Neuron (in vitro differentiated cells): ENCODE data around the gene KCNV2.

Experiments used
- H2AFZ ChIP-seq: one replicate; pipeline ENCODE4 v1.6.1; 2013; ENCODE audit warnings: low read depth, mild to moderate bottlenecking, inconsistent platforms, low read length, moderate library complexity
- H3K27me3 ChIP-seq: one replicate; pipeline ENCODE4 v1.6.1; 2013; ENCODE audit warnings: low read length; ENCODE audit not compliant: insufficient read depth
- H3K36me3 ChIP-seq: one replicate; pipeline ENCODE4 v1.6.1; 2013; ENCODE audit warnings: low read length; ENCODE audit not compliant: insufficient read depth
- H3K4me1 ChIP-seq: one replicate; pipeline ENCODE4 v1.6.1; 2013; ENCODE audit warnings: low read length; ENCODE audit not compliant: insufficient read depth
- H3K4me3 ChIP-seq: 2 replicates; pipeline ENCODE4 v1.5.1; 2013; ENCODE audit warnings: mild to moderate bottlenecking, low read length, moderate library complexity
- H3K9me3 ChIP-seq: one replicate; pipeline ENCODE4 v1.6.1; 2013; ENCODE audit warnings: low read length

KCNV2 gene

DNA sequence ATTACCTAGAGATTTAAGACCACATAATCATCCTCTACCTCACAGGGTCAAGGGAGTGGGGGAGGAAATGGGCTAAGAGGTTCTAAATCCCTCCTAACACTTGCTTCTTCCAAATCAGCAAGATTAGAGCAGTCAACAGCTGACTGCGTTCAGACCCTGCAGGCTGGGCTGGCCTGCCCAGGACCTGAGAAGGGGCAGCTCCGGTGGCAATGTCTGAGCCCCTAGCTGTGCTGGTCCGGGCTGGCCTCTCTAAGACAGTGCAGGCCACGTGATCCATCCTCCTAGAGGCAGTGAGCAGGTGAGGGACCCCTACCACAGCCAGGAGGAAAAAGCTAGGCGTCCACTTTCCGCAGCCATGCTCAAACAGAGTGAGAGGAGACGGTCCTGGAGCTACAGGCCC is at the start of gene KCNV2:
Gene KCNV2, plus strand, starts transcription at position 126 of the 400 bp plus-strand sequence. Its CDS starts 230 bp downstream, at position 356.
- Histone ChIP-seq H2AFZ (no peak within 1 kb of the TSS), H3K4me1 (no peaks in the 10 kb centered on the region), H3K36me3 (peaks cover 3% of the 10 kb centered on the region), H3K4me3 (no peak within 1 kb of the TSS), H3K9me3 (peaks cover 12% of the 10 kb centered on the region), H3K27me3 (no peaks in the 10 kb centered on the region)

DNA sequence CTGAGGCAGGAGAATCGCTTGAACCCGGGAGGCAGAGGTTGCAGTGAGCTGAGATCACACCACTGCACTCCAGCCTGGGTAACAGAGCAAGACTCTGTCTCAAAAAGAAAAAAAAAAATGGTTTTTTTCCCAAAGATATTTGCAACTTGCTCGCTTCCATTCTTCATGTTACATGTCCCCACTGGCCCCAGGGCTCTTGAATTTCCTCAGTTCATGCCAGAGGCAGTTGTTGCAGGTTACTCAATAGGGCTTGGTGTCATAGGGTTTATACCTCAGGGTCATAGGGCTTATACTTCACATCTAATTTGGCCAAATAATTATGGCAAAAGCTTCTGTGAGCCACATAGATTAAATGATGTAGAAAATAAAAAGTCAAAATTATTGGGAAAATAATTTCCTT is 44.1 kb upstream of the KCNV2 start:
- Histone ChIP-seq H3K27me3 (no peaks in the 10 kb centered on the region), H3K4me3 (no peak overlapping the region)

DNA sequence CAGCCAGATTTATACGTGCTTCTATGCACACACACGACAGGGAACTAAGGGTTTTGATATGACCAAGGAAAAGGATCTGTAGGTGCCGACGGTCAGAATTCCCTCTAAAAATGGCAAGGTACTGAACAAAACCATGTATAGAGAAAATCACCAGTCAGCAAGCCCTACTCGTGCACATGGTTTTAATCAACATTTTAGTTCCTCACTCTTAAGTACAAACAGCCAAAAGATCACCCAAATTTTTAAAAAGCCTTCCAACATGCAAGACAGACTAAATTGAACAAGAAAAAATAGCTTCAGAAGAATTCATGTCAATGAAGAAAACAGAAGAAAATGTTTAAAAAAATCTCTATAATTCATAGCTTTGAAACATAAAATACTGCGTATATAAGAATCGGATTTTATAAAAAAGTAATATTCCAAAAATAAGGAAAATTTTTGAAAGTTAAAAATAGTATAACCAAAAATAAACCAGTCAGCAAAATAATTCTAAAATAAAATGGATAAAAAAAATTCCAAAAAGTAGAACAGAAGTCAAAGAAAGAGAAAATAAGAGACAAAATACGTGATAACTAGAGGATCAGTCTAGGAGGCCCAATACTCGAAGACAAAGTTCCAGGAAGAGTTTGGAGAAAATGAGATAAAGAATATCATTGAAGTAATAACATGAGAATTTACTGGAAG is 43.0 kb upstream of the KCNV2 start:
- Histone ChIP-seq H2AFZ (no peak overlapping the region), H3K9me3 (no peaks in the 10 kb centered on the region), H3K4me3 (no peak overlapping the region), H3K4me1 (no peaks in the 10 kb centered on the region), H3K27me3 (no peaks in the 10 kb centered on the region), H3K36me3 (no peaks in the 10 kb centered on the region)

More for the DNA sequence above, 44.1 kb upstream of the KCNV2 start:
- H3K9me3 ChIP-seq, result no peaks in the 10 kb centered on the region
- no peaks in the 10 kb centered on the region for H3K4me1 ChIP-seq
- H2AFZ ChIP-seq, result no peak overlapping the region
- no peaks in the 10 kb centered on the region for H3K36me3 ChIP-seq

DNA sequence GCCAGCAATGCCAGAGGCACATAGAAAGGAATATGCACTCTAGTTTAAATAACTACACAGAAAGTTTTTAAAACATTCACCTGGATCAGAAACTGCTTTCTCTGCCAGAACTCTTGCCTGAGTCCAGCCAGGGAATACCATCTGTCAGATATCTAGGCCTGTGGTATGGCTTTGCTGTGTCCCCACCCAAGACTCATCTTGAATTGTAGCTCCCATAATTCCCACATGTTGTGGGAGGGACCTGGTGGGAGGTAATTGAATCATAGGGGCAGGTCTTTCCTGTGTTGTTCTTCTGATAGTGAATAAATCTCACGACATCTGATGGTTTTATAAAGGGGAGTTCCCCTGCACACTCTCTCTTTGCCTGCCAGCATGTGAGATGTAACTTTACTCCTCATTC is 41.5 kb upstream of the KCNV2 start:
- no peaks in the 10 kb centered on the region for H3K4me1 ChIP-seq

DNA sequence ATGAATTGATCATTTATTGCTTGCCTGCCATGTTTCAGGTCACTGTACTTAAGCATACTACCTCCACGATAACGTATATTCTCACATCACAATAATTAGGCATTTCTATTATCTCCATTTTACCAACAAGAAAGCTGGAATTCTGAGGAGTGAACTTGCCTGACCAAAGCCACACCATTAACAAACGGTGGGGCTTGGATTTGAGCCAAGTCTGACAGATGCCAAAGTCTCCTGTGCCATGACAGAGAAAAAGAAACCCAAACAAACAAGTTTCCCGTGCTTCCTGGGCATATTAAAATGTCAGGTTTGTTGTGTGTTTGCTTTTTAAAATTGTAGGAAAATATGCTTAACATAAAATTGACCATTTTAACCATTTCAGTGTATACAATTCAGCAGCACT is 40.8 kb upstream of the KCNV2 start:
- no peaks in the 10 kb centered on the region for H3K4me1 ChIP-seq
- no peak overlapping the region for H3K4me3 ChIP-seq
- H3K9me3 ChIP-seq, result no peaks in the 10 kb centered on the region
- H3K27me3 ChIP-seq, result no peaks in the 10 kb centered on the region
- H3K36me3 ChIP-seq, result no peaks in the 10 kb centered on the region
- H2AFZ ChIP-seq, result no peak overlapping the region

More for the DNA sequence above, 41.5 kb upstream of the KCNV2 start:
- Histone ChIP-seq H3K27me3 (no peaks in the 10 kb centered on the region), H3K9me3 (no peaks in the 10 kb centered on the region), H3K36me3 (no peaks in the 10 kb centered on the region), H3K4me3 (no peak overlapping the region), H2AFZ (no peak overlapping the region)

DNA sequence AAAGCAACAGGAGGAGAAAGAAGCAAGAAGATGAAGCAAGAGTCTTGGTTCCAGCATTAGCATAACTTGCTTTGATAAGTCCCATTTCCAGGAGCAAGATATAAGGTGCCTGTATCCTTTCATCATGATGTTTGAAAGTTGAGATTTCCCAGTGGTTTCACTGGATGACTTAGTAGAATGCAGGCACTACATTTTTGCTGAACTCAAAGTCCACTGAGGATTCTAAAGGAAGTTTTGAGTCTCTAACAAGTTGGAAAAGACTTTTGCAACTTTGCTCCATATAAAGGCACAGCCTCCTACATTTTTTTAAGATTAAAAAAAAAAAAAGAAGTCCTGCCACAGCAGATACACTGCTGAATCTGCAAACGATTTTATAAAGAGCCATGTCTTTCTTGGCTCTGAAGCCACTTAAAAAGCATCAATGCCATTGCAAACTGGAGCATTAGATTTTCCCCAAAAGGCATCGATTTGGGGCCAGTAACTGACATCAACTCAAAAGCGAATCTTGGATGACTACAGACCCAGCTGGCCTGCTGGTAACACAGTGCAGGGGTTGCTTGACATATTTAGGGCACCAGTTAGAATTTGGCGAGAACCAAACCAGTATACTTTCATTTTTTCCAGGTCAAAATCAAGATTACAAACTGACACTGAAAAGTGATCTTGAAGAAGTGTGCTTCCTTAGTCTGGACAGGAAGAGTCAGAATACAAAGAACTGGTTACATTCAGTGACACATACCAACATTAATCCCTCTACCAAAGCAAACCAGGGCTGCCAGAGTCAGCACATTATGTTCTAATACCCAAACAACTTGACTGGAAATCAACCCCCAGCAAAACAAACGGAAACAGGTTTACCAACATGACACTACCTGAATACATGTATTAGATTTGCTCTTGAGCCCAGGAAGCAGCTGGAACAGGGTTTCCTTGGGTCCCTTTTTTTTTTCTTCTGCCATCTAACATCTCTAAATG is 39.1 kb upstream of the KCNV2 start:
- H3K4me3 ChIP-seq, result no peak overlapping the region
- no peak overlapping the region for H2AFZ ChIP-seq
- no peaks in the 10 kb centered on the region for H3K36me3 ChIP-seq
- H3K27me3 ChIP-seq, result no peaks in the 10 kb centered on the region
- H3K9me3 ChIP-seq, result no peaks in the 10 kb centered on the region
- H3K4me1 ChIP-seq, result no peaks in the 10 kb centered on the region

DNA sequence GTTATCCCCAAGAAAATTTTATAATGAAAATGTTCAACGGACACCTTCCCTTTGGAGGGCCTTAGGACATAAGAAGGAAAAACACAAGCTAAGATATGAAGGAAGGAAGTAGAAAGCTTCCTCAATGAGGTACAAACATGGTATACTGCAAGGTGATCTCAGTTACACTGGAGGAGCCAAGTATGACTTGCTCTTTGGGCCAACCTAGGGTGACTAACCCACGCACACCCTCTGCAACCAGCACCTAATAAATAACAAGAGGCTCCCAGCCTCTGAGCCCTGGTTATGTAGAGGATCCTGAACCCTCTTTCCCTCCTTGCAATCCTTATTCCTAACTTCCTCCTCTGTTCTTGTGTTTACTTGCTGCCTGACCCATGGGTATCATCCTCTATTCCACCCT is 38.3 kb upstream of the KCNV2 start:
- no peaks in the 10 kb centered on the region for H3K36me3 ChIP-seq
- no peaks in the 10 kb centered on the region for H3K4me1 ChIP-seq
- no peaks in the 10 kb centered on the region for H3K27me3 ChIP-seq
- H2AFZ ChIP-seq, result no peak overlapping the region
- no peaks in the 10 kb centered on the region for H3K9me3 ChIP-seq
- no peak overlapping the region for H3K4me3 ChIP-seq

DNA sequence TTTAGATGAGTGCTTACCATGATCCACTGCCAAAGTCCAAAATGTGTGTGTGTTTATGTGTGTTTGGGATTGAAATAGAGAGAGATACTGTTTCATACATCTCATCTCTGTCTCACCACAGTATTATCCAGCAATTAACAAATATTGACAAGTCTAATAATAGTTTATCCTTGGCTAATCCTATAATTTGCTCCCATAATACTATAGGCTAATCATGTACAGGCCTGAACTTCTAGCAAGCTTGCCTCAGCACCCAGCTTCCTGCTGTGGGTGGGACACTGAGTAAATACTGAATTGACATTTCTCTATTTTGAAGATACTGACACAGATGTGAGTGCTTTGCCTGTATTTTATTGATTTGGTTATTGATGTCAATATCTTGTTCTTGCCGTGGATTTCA is 35.3 kb upstream of the KCNV2 start:
- H2AFZ ChIP-seq, result no peak overlapping the region
- H3K27me3 ChIP-seq, result no peaks in the 10 kb centered on the region
- H3K4me3 ChIP-seq, result no peak overlapping the region
- no peaks in the 10 kb centered on the region for H3K4me1 ChIP-seq
- H3K36me3 ChIP-seq, result no peaks in the 10 kb centered on the region
- no peaks in the 10 kb centered on the region for H3K9me3 ChIP-seq

DNA sequence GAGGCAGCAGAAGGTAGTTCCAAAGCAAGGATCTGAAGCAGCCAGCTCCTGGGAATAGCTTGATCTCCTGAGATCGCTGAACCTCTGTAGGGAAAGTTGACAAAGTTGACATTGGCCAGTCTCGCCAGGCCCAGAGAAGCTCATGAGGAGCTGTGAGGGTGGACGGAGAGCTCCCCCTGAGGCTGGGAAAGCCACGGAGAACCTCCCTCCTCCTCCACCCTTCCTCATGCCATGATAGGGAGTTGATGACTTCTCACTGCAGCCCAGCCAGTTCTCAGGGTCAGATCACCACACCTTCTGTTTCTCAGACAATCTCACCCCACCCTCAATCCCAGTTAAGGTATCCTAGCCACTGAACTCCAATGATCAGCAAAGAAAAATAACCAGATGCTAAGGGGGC is 30.4 kb upstream of the KCNV2 start:
- H3K9me3 ChIP-seq, result no peaks in the 10 kb centered on the region
- H3K4me1 ChIP-seq, result no peaks in the 10 kb centered on the region
- no peaks in the 10 kb centered on the region for H3K27me3 ChIP-seq
- no peak overlapping the region for H3K4me3 ChIP-seq
- H3K36me3 ChIP-seq, result no peaks in the 10 kb centered on the region
- no peak overlapping the region for H2AFZ ChIP-seq

DNA sequence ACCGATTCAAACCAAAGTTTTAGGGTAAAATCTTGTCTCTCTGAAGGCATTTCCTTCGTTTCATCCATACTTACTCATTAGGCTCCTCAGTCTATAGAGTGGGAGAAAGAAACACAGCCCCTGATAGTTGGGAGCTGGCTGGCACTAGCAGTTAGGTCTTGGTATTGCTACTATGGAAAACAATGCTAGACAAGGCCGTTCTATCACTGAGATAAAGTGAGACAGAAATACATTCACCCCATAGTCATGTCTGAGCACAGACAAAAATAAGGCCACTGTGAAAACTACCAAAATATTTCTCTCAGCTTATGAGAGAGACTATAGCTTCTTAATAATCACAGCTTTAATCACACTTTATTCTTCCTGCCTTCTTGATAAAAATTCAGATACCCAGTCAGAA is 28.7 kb upstream of the KCNV2 start:
- H3K9me3 ChIP-seq, result no peaks in the 10 kb centered on the region
- H3K4me1 ChIP-seq, result no peaks in the 10 kb centered on the region
- no peaks in the 10 kb centered on the region for H3K36me3 ChIP-seq
- no peak overlapping the region for H3K4me3 ChIP-seq
- H2AFZ ChIP-seq, result no peak overlapping the region
- H3K27me3 ChIP-seq, result no peaks in the 10 kb centered on the region

DNA sequence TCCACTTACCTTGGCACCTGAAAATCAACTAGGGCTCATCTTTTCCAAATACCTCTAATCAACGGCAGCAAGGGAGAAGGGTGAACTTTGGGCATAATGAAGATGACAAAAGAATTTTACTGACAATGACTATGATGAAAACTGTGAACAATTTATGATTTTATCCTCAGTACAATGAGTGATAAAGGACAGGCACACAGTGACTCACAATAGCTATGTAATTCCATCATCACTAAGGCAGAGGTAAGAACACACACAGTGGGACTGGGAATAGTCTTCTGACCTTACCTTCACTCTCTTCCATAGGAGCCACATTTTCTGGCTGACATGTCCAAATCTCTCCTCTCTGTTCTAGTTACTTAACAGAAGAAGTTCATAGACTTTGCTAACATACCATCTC is 26.1 kb upstream of the KCNV2 start:
- Histone ChIP-seq H2AFZ (no peak overlapping the region), H3K36me3 (no peaks in the 10 kb centered on the region), H3K4me3 (no peak overlapping the region), H3K27me3 (no peaks in the 10 kb centered on the region), H3K4me1 (no peaks in the 10 kb centered on the region), H3K9me3 (no peaks in the 10 kb centered on the region)

DNA sequence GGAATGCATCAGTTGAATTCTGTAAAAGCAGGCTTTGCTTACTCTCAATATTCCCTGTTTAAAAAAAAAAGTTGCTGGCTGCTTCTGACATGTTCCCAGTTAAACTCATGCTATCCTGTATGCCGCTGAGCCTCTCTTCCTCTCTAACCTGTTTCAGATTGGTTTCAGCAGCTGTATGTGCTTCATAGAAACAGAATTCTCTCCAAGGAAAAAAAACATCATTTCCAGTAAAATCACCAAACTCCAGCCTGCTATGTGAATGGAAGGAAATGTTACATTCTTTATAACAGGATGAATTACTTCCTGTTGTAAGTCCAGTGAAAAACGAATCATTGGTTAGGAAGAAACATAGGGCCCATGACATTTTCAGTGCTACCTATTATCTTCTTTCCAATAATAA is 25.7 kb upstream of the KCNV2 start:
- Histone ChIP-seq H3K27me3 (no peaks in the 10 kb centered on the region), H3K4me3 (no peak overlapping the region), H2AFZ (no peak overlapping the region), H3K9me3 (no peaks in the 10 kb centered on the region), H3K4me1 (no peaks in the 10 kb centered on the region), H3K36me3 (no peaks in the 10 kb centered on the region)

DNA sequence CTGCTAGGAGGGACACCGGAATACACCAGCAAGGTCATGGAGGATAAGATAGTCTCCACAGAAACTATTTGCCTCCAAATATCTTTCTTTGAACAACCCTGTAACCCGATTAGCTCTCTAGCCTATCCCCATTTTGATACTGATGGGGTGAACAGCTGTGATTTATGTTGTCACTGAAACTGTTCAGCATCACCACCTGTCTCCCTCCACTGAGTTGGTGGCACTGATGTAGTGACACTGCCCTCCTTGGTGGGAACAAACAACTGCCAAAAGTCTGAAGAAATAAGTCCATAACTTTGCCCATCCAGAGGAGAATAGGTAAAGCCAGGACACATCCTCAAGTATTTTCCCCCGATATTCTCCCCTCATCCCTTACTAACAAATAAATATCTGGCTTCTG is 24.3 kb upstream of the KCNV2 start:
- H3K9me3 ChIP-seq, result no peaks in the 10 kb centered on the region

More for the DNA sequence above, 24.3 kb upstream of the KCNV2 start:
- no peaks in the 10 kb centered on the region for H3K27me3 ChIP-seq
- H3K4me3 ChIP-seq, result no peak overlapping the region
- H3K36me3 ChIP-seq, result no peaks in the 10 kb centered on the region
- H3K4me1 ChIP-seq, result no peaks in the 10 kb centered on the region
- H2AFZ ChIP-seq, result no peak overlapping the region
